DND-41 (cell line): Measurements from ENCODE around the gene PLA2G4B.

Experiments
- CTCF ChIP-seq: IDR thresholded peaks from 2 replicates; pipeline ENCODE4 v1.5.1; 2012; ENCODE audit warnings: borderline replicate concordance, low read length, moderate library complexity, mild to moderate bottlenecking; ENCODE audit not compliant: poor library complexity, severe bottlenecking; ENCODE audit errors: extremely low read depth
- EZH2 ChIP-seq: IDR thresholded peaks from 3 replicates; pipeline ENCODE4 v1.6.1; 2012; ENCODE audit warnings: borderline replicate concordance, low read depth, mild to moderate bottlenecking, moderate library complexity, low read length, inconsistent platforms; ENCODE audit not compliant: severe bottlenecking

DNA sequence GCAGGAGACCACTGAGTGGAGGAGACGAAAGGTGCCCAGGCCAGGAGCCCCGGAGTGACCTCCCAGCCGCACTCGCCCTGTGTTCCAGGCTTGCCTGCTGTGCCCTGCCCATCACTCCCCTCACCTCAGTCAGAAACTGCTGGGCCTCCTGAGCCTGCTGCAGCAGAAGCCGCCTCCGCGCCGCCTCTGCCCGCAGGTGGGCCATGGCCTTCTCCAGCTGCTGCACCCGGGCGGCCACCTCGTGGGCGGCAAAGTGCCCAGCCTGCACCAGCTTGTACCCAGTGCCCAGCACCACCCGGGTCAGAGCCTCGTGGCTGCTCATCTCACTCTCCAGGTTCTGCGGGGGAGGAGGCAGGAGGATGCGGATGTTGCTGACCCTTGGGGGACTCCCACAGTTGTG, 17.6 kb downstream of the PLA2G4B start:
- no peak for TF ChIP-seq CTCF
- TF ChIP-seq EZH2: no peak
